MM.1S (cell line): ENCODE results near the gene ZFP64.
"Not testable (repeated sequence)": the region's sequence is repeated elsewhere in the genome, so short reads cannot be mapped to it uniquely, and the experiment has no call there.

Source experiments
- DNase-seq: peaks from one replicate; pipeline ENCODE4 v3.0.0-alpha.2; 2015
- H2AFZ ChIP-seq: fragments of 300-600 bp; sonication (generic); 2 replicates; pipeline ENCODE4 v1.6.0; 2016; ENCODE audit warnings: antibody characterized with exemption, low read length
- H3F3A ChIP-seq: fragments of 300-600 bp; sonication (generic); 2 replicates; pipeline ENCODE4 v1.6.1; 2016; ENCODE audit warnings: mild to moderate bottlenecking, antibody characterized with exemption, low read length, moderate library complexity, mixed read lengths; ENCODE audit not compliant: insufficient read depth
- H3K27ac ChIP-seq: fragments of 300-600 bp; sonication (generic); 2 replicates; pipeline ENCODE4 v1.5.1; 2016; ENCODE audit warnings: mild to moderate bottlenecking, low read length
- H3K27me3 ChIP-seq: fragments of 300-600 bp; sonication (generic); replicated peaks from 2 replicates; pipeline ENCODE4 v1.6.0; 2016; ENCODE audit warnings: low read length; ENCODE audit not compliant: insufficient read depth
- H3K36me3 ChIP-seq: fragments of 300-600 bp; sonication (generic); replicated peaks from 2 replicates; pipeline ENCODE4 v1.6.1; 2016; ENCODE audit warnings: mild to moderate bottlenecking, low read length, mixed read lengths; ENCODE audit not compliant: insufficient read depth
- H3K4me1 ChIP-seq: fragments of 300-600 bp; sonication (generic); 2 replicates; pipeline ENCODE4 v1.6.1; 2016; ENCODE audit warnings: low read length, mixed read lengths
- H3K4me2 ChIP-seq: fragments of 300-600 bp; sonication (generic); 2 replicates; pipeline ENCODE4 v1.6.0; 2016; ENCODE audit warnings: low read depth, low read length
- H3K4me3 ChIP-seq: fragments of 300-600 bp; sonication (generic); 2 replicates; pipeline ENCODE4 v1.5.1; 2016; ENCODE audit warnings: low read length, mixed read lengths
- H3K79me2 ChIP-seq: fragments of 300-600 bp; sonication (generic); 2 replicates; pipeline ENCODE4 v1.6.1; 2016; ENCODE audit warnings: mixed run types, low read length, mixed read lengths
- H3K9ac ChIP-seq: fragments of 300-600 bp; sonication (generic); 2 replicates; pipeline ENCODE4 v1.6.1; 2016; ENCODE audit warnings: low read length, mixed read lengths
- H3K9me2 ChIP-seq: fragments of 300-600 bp; sonication (generic); replicated peaks from 2 replicates; pipeline ENCODE4 v1.6.1; 2016; ENCODE audit warnings: mild to moderate bottlenecking, low read length, mixed read lengths; ENCODE audit not compliant: insufficient read depth
- H3K9me3 ChIP-seq: fragments of 300-600 bp; sonication (generic); replicated peaks from 2 replicates; pipeline ENCODE4 v1.6.1; 2016; ENCODE audit warnings: mild to moderate bottlenecking, low read length, mixed read lengths; ENCODE audit not compliant: insufficient read depth
- H4K20me1 ChIP-seq: fragments of 300-600 bp; sonication (generic); 2 replicates; pipeline ENCODE4 v1.6.1; 2016; ENCODE audit warnings: mild to moderate bottlenecking, low read length, moderate library complexity, mixed read lengths; ENCODE audit not compliant: insufficient read depth
- EZH2 ChIP-seq: fragments of 300-600 bp; sonication (generic); optimal IDR thresholded peaks from 2 replicates; pipeline ENCODE3; 2017; ENCODE audit warnings: low read depth, mild to moderate bottlenecking, antibody characterized with exemption, low read length, mixed read lengths
- EZH2phosphoT487 ChIP-seq: fragments of 300-600 bp; sonication (generic); IDR thresholded peaks from 2 replicates; pipeline ENCODE4 v1.6.1; 2018; ENCODE audit warnings: antibody characterized with exemption, low read length
- TF ChIP-seq, protein P1 (sequence below): fragments of 300-600 bp; sonication (generic); IDR thresholded peaks from 2 replicates; pipeline ENCODE4 v1.5.1; 2016; ENCODE audit warnings: antibody characterized with exemption, low read length, mixed read lengths

ZFP64 gene

DNA sequence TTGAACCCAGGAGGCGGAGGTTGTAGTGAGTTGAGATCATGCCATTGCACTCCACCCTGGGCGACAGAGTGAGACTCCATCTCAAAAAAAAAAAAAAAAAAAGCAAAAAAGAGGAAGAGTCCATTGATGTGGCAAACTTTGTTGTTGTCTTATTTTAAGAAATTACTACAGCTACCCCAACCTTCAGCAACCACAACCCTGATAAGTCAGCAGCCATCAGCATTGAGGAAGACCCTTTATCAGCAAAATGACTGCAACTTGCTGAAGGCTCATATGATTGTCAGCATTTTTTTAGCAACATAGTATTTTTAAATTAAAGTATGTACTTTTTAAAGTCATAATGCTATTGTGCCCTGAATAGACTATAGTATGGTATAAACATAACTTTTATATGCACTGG is 48.8 kb downstream of the ZFP64 start:
- peak; percentile 63 for DNase-seq
- Histone ChIP-seq H3K79me2 (no peaks in the 10 kb centered on the region), H3K4me2 (no peak overlapping the region), H3K4me3 (no peak overlapping the region), H4K20me1 (no peaks in the 10 kb centered on the region), H3K9me3 (no peaks in the 10 kb centered on the region), H3K4me1 (peaks cover 19% of the 10 kb centered on the region; the same call in 1 of the 2 replicates), H3K36me3 (no peaks in the 10 kb centered on the region), H3K9me2 (no peaks in the 10 kb centered on the region), H3K27me3 (no peaks in the 10 kb centered on the region), H3K9ac (no peak overlapping the region), H3F3A (peaks cover 9% of the 10 kb centered on the region), H2AFZ (no peak overlapping the region), H3K27ac (no peak overlapping the region)
- TF ChIP-seq, protein P1, sequence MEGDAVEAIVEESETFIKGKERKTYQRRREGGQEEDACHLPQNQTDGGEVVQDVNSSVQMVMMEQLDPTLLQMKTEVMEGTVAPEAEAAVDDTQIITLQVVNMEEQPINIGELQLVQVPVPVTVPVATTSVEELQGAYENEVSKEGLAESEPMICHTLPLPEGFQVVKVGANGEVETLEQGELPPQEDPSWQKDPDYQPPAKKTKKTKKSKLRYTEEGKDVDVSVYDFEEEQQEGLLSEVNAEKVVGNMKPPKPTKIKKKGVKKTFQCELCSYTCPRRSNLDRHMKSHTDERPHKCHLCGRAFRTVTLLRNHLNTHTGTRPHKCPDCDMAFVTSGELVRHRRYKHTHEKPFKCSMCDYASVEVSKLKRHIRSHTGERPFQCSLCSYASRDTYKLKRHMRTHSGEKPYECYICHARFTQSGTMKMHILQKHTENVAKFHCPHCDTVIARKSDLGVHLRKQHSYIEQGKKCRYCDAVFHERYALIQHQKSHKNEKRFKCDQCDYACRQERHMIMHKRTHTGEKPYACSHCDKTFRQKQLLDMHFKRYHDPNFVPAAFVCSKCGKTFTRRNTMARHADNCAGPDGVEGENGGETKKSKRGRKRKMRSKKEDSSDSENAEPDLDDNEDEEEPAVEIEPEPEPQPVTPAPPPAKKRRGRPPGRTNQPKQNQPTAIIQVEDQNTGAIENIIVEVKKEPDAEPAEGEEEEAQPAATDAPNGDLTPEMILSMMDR: no peak
- no peak for TF ChIP-seq EZH2
- TF ChIP-seq EZH2phosphoT487: no peak

GRCh38 chr20:52139986-52140385 is 51.6 kb downstream of the ZFP64 start:
- no peak for DNase-seq
- Histone ChIP-seq H3K9me3 (no peaks in the 10 kb centered on the region), H3K27ac (no peak overlapping the region), H3K36me3 (no peaks in the 10 kb centered on the region), H3F3A (peaks cover 6% of the 10 kb centered on the region), H3K4me3 (no peak overlapping the region), H3K4me1 (peaks cover 12% of the 10 kb centered on the region; the same call in 1 of the 2 replicates), H3K27me3 (no peaks in the 10 kb centered on the region), H2AFZ (no peak overlapping the region), H3K9me2 (no peaks in the 10 kb centered on the region), H3K9ac (no peak overlapping the region), H3K4me2 (no peak overlapping the region), H3K79me2 (no peaks in the 10 kb centered on the region), H4K20me1 (no peaks in the 10 kb centered on the region)
- no peak for TF ChIP-seq EZH2
- TF ChIP-seq EZH2phosphoT487: no peak
- TF ChIP-seq, protein P1: no peak

- no peaks in the 10 kb centered on the region for H3K79me2 ChIP-seq
- H2AFZ ChIP-seq: no peak overlapping the region
- H3K27ac ChIP-seq: no peak overlapping the region
- TF ChIP-seq EZH2phosphoT487 (no peak), EZH2 (no peak)
- TF ChIP-seq, protein P1: no peak
- no peaks in the 10 kb centered on the region for H3K9me2 ChIP-seq
- DNase-seq: no peak
- H3F3A ChIP-seq: no peaks in the 10 kb centered on the region
- no peak overlapping the region for H3K9ac ChIP-seq
- H3K4me3 ChIP-seq: no peak overlapping the region
- H3K9me3 ChIP-seq: no peaks in the 10 kb centered on the region
- H3K4me1 ChIP-seq: peaks cover 5% of the 10 kb centered on the region; the same call in 1 of the 2 replicates
- no peak overlapping the region for H3K4me2 ChIP-seq
- no peaks in the 10 kb centered on the region for H3K36me3 ChIP-seq
- no peaks in the 10 kb centered on the region for H4K20me1 ChIP-seq
- H3K27me3 ChIP-seq: no peaks in the 10 kb centered on the region
Measured at GRCh38 chr20:52137850-52138249, 53.7 kb downstream of the ZFP64 start.

GRCh38 chr20:52133714-52134113 is 57.9 kb downstream of the ZFP64 start:
- H3F3A ChIP-seq, DNase-seq, H3K4me1 ChIP-seq, H3K9me2 ChIP-seq, H3K79me2 ChIP-seq, H3K4me2 ChIP-seq, H3K4me3 ChIP-seq, H2AFZ ChIP-seq, H3K27me3 ChIP-seq, H3K9ac ChIP-seq, H3K36me3 ChIP-seq, H3K9me3 ChIP-seq, H3K27ac ChIP-seq, H4K20me1 ChIP-seq: not testable (repeated sequence)
